ENCODE data around the gene PEX11G.

The PEX11G gene

DNA sequence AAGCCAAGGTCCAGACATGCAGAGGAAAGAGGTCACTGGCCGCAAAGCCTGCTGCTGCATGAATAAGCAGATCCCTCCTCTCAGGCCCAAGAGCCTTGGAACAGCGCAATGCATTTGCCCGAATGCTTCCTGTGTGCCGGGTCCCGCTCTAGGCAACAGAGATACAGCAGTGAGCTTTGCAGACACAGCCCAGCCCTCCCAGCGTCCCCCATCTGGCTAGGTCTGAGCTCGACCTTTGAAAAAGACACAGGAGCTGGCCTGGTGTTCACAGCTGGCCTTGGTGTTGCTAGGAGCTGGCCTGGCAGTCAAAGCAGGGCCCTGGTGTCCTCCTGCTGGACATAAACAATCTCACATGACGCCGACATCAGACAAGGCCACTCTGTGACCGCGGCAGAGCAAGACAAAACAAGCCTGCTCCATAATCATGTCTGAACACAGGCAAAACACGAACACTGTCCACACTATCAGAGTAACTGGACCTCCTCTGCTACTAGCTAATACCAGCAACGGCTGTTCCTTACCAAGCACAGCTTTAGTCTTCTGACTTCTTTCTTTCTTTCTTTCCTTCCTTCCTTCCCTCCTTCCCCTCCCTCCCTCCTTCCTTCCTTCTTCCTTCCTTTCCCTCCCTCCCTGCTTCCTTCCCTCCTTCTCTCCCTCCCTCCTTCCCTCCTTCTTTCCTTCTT is 5.7 kb upstream of the PEX11G start:
- no peak for DNase-seq (ENCODE audit: low read depth)

- DNase-seq (ENCODE audit: low read depth), result no peak
Measured at GRCh38 chr19:7492558-7492957, 3.7 kb upstream of the PEX11G start.

DNA sequence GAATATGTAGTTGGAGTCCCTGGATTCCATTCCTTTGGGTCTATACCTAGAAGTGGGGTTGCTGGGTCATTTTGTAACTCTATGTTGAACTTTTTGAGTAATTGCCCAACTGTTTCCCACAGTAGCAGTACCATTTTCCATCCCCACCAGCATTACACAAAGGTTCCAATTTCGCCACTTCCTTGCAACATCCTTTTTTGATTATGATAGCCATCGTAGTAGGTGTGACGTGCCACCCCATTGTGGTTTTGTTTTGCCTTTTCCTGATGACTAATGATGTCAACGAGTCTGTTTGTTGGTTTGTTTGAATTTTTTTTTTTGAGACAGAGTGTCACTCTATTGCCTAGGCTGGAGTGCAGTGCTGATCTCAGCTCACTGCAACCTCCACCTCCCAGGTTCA is 3.3 kb upstream of the PEX11G start:
- DNase-seq (ENCODE audit: low read depth), result no peak

DNA sequence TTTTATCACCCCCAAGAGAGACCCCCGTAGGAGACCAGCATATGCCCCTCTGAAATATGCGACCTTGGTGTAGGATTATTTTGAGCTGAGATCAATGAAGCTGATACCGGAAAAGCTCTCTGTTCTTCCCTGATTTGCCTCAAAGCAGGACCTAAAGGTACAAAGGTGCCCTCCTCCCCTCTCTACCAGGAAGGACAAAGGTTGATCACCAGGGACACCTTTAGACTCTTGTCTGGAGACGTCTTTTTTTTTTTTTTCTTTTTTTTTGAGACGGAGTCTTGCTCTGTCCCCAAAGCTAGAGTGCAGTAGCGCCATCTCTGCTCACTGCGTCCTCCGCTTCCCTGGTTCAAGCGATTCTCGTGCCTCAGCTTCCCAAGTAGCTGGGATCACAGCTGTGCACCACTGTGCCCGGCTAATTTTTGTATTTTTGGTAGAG is 792 bp upstream of the PEX11G start:
- no peak for DNase-seq (ENCODE audit: low read depth)

GRCh38 chr19:7486923-7487322 is 1.9 kb downstream of the PEX11G start:
- DNase-seq (ENCODE audit: low read depth), result no peak

- DNase-seq (ENCODE audit: low read depth), result no peak
Measured at GRCh38 chr19:7483720-7484201, 5.1 kb downstream of the PEX11G start.

- no peak for DNase-seq (ENCODE audit: low read depth)
Measured at GRCh38 chr19:7482584-7483439, 6.0 kb downstream of the PEX11G start.

GRCh38 chr19:7480970-7481255 is 7.9 kb downstream of the PEX11G start:
- DNase-seq (ENCODE audit: low read depth), result no peak

- DNase-seq (ENCODE audit: low read depth), result no peak
Measured at GRCh38 chr19:7480222-7480969, 8.4 kb downstream of the PEX11G start.

- DNase-seq (ENCODE audit: low read depth), result no peak
Measured at GRCh38 chr19:7478843-7479227, 10.0 kb downstream of the PEX11G start.

- DNase-seq (ENCODE audit: low read depth), result no peak
Measured at GRCh38 chr19:7478173-7478842, 10.5 kb downstream of the PEX11G start.

GRCh38 chr19:7477758-7478157 is 11.1 kb downstream of the PEX11G start:
- no peak for DNase-seq (ENCODE audit: low read depth)

GRCh38 chr19:7476777-7477494 is 11.9 kb downstream of the PEX11G start:
- DNase-seq (ENCODE audit: low read depth), result no peak

- DNase-seq (ENCODE audit: low read depth), result no peak
Measured at GRCh38 chr19:7476241-7476640, 12.6 kb downstream of the PEX11G start.

- DNase-seq (ENCODE audit: low read depth), result no peak
Measured at GRCh38 chr19:7475665-7476064, 13.2 kb downstream of the PEX11G start.

DNA sequence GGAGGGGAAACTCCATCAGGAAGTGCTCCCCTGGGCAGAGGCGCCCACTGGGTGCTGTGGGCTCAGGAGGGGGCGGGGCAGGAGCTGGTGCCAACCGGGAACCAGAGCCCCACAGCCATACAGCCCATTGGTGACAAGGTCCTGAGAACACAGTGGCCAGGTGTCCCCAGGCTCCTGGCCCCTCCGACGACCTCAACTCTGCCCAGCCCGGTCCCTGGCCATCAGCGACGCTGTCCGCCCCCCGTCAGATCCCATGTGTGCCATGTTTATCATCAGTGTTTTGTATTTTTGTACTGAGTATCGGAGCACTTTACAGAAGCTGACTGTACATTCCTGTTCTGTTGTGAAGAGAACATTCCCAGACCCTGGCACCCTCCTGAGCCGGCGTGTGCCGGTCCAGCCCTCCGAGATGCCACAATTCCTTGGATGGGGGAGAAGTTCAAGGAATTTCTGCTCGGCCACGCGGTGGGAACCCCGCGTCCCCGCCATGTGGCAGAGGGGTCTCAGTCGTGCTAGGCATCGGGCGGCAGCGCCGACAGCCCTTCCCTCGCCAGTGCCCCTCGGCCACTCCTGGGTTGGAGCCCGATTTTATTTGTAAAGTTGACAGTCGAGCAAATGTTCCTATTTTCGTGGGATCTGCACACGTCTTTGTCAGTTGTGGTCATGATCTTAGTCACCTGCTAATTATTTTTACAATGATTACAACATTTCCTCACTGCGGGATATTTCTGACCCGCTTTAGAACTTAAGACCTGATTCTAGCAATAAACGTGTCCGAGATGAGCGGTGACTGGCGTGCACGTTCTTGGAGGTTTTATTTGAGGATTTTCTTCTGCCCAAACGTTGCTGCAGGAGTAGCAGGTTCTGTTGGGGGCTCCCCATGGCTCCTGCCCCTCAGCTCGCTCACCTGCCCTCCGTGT is 16.9 kb downstream of the PEX11G start:
- DNase-seq (ENCODE audit: low read depth), result no peak

- DNase-seq (ENCODE audit: low read depth), result no peak
Measured at GRCh38 chr19:7470540-7471305, 18.1 kb downstream of the PEX11G start.

GRCh38 chr19:7469669-7470285 is 19.1 kb downstream of the PEX11G start:
- DNase-seq (ENCODE audit: low read depth), result no peak

GRCh38 chr19:7468840-7469239 is 20.0 kb downstream of the PEX11G start:
- DNase-seq (ENCODE audit: low read depth), result no peak
